Mononuclear cell (primary cell): Measurements from ENCODE around the gene ZWILCH. TPM values are rescaled to one million over a fixed set of nuclear protein-coding genes. Genes with fewer than 3 reads are reported as not detected.
"Not testable (repeated sequence)": the region's sequence is repeated elsewhere in the genome, so short reads cannot be mapped to it uniquely, and the experiment has no call there.

ENCODE experiments used
- H3K27me3 ChIP-seq: 2 replicates; pipeline ENCODE4 v1.6.0; 2011; ENCODE audit warnings: low read length, control low read depth; ENCODE audit not compliant: insufficient read depth
- H3K4me1 ChIP-seq: 2 replicates; pipeline ENCODE4 v1.5.1; 2011; ENCODE audit warnings: mild to moderate bottlenecking, low read length, control low read depth; ENCODE audit not compliant: insufficient read depth
- H3K4me3 ChIP-seq: 2 replicates; pipeline ENCODE4 v1.5.1; 2011; ENCODE audit warnings: mild to moderate bottlenecking, low read length, moderate library complexity
- H3K9me3 ChIP-seq: 2 replicates; pipeline ENCODE4 v1.5.1; 2011; ENCODE audit warnings: low read depth, mild to moderate bottlenecking, control low read depth, low read length
- total RNA-seq: library from RNA; depleted of rRNA; stranded (reverse); fragments of >200 nt; gene quantifications from one replicate; pipeline ENCODE4 v1.2.3, GENCODE V29; 2012

Gene ZWILCH
- total RNA-seq, 1 donor: 10.2 TPM

DNA sequence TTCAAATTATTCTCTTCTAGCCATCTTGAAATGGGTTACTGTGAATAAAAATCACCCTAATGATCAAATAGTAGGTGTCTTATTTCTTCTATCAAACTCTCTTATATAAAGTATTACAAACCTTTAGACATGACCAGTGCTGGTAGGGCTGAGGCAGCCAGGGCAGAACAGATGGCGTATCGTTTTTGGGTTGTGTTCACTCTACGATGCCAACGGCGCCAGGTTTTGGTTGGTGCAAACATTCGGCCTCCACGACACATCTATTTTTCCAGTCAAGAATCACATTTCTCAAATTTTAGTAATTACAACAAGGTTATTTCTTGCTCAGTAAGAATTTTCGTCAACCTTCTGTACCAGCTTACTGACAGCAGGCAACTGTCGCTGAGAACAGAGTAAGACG is 2.6 kb upstream of the ZWILCH start:
- Histone ChIP-seq H3K9me3 (no peaks in the 10 kb centered on the region), H3K4me1 (peaks cover 35% of the 10 kb centered on the region), H3K4me3 (no peak overlapping the region), H3K27me3 (no peaks in the 10 kb centered on the region)

DNA sequence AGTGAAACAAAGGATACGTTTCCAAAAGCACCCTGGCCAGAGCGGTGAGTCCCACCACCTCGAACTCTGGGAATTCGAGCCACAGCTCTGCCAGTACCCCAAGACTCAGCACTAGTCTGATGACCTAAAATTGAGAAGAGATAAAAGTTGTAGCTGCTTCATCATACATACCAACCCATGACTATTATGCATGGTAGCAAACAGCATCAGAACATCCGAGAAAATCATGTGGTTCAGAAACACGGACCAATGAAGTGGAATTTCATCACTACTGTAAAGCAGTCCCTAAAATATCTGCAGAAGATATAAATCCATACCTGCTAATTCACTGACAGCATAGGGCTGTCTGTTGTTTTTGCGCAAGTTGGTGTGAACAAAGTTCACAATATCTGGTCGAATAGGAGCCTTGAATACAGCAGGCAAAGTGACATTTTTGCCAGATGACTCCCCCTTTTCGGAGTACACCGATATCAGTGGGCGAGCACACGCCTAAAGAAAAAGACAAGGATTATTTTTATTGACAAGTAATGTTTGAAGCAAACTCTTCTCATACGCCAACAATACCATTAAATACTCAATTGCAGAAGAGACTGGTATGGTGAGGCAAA is 2.0 kb upstream of the ZWILCH start:
- H3K4me3 ChIP-seq: peak overlapping the region; percentile 89
- not testable (repeated sequence) for H3K9me3 ChIP-seq, H3K27me3 ChIP-seq
- peaks cover 30% of the 10 kb centered on the region for H3K4me1 ChIP-seq

DNA sequence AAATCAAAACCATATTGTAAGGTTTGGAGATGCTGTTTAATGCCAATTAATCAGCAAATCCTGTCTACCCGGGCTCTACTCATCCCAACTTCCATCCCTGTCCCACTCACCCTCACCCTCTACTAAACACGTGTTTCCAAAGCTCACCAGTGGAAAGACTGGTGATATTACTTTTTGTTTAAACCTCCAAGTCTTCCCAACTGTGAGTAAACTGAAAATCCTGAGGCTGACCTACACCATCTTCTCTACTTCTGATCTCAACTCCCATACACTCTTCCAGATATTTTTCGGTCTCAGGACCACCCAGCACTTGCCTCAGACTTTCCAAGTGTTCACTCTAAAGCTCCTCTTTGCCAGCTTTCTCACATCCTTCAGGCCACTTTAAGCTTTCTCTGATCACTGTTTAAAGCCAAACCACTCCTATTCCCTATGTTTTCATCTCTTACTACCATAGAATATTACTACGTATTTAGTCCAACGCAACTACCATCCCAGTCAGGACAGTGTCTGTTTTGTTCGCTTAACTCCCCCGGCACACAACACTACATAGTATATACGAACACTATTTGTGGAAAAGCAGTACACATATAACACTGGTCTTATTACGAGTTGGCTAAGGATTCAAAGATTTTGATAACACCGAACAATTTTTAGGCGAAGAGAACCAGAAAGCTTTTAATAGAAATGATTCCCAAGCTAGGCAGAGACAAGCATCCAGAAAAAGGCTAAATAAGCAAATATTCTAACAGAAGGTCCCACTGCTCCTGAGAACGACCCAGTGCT is 1.2 kb upstream of the ZWILCH start:
- Histone ChIP-seq H3K4me3 (peak overlapping the region; percentile 89), H3K27me3 (no peaks in the 10 kb centered on the region), H3K9me3 (no peaks in the 10 kb centered on the region), H3K4me1 (peaks cover 24% of the 10 kb centered on the region)

DNA sequence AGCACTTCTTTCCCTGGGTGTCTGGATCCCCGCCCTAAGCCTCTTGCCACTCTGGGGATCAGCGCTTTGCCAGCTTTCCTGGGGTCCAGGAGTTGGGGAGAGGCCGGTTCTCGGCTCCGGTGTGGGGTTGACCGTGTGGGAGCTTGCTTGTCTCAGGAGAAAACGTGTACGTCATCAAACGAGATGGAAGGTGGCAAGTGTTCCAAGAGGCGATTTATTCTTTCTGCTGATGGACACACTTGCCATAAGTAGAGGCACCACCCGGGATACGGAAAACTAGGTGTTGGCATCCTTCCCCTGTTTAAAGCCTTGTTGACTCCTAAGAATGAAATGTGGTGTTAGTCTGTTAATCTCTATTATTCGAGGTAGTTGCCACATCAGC is 295 bp downstream of the ZWILCH start:
- no peaks in the 10 kb centered on the region for H3K27me3 ChIP-seq
- H3K9me3 ChIP-seq: no peaks in the 10 kb centered on the region
- peak overlapping the region; percentile 89 for H3K4me3 ChIP-seq
- peaks cover 24% of the 10 kb centered on the region for H3K4me1 ChIP-seq

DNA sequence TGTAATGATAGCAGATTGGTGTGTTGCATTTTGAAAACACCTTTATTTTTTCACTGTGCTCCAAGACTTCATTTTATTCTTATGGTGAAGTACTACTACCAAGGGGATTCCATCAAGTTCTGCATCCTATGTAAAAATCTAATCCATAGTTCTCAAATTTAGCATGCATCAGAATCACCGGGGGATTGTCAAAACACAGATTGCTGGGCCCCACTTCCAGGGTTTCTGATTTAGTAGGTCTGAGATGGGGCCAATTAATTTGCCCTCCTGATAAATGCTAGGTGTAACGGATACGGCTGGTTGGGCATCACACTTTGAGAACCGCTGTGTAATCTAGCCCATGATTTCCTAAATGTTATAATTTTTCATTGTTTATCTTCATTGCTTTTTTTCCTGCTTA is 692 bp downstream of the ZWILCH start:
- H3K4me3 ChIP-seq: peak overlapping the region; percentile 89
- peaks cover 24% of the 10 kb centered on the region for H3K4me1 ChIP-seq
- H3K27me3 ChIP-seq: no peaks in the 10 kb centered on the region
- no peaks in the 10 kb centered on the region for H3K9me3 ChIP-seq

DNA sequence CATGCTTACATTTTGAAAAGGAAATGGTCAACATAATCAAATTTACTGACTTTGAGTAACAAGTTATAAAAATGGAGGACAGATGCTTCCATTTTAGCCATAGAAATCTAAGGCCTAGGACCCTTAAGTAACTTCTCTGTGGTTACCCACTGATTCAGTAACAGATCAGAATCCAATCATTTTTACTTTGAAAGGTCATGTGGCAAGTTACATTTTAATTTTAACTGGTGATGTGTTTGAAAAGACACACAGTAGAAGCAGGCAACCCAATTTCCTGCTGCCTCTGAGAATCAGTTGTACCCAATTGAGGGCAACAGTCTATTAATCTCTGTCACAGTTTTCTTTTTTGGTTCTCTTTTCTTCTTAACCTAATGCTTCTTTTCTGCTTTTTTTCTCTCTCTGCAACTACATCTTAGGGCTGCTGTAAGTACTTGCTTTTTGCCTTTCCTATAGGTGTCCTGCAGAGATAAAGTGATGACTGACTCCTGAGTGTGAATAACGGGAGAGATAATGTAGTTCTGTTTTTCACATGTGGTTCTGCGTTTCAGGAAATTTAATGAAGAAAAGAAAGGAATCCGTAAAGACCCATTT is 3.3 kb downstream of the ZWILCH start:
- H3K4me1 ChIP-seq: peaks cover 14% of the 10 kb centered on the region
- no peaks in the 10 kb centered on the region for H3K9me3 ChIP-seq
- H3K4me3 ChIP-seq: no peak overlapping the region
- H3K27me3 ChIP-seq: no peaks in the 10 kb centered on the region

DNA sequence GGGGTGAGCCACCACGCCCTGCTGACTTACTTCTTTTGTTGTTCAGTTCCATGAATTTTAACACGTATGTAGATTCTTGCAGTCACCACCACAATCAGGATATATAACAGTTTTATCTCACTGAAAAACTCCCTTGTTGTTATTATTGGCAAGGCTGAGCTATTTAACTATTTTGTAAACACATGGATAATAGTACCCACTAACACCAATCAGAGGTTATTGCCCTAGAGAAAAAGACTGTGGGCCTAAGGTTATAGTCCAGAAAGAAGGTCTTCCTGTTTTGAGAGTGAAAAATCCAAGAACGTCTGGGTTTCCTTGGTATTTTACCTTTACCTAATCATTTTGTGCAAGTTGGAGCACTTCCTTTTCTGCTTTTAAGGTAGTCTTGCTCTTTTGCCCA is 9.5 kb downstream of the ZWILCH start:
- Histone ChIP-seq H3K4me3 (no peak overlapping the region), H3K4me1 (no peaks in the 10 kb centered on the region), H3K9me3 (no peaks in the 10 kb centered on the region), H3K27me3 (no peaks in the 10 kb centered on the region)

DNA sequence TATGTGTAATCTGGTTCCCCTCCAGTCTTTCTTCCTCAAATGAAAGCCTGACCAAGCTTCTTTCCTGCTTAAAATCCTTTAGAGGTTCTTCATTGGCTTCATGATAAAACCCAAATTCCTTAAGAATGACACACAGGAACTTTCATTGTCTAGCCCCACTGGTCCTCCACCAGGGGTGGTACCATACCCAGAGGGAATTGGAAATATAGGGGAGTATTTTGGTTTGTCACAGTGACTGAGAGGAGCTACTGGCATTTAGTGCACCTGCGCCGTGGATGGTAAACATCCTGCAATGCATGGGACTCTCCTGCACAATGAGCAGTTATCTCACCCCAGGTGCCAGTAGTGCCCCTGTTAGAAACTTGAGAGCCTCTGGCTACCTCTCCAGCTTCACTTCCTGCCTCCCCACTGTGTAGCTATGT is 10.8 kb downstream of the ZWILCH start:
- no peaks in the 10 kb centered on the region for H3K9me3 ChIP-seq
- no peaks in the 10 kb centered on the region for H3K27me3 ChIP-seq
- no peaks in the 10 kb centered on the region for H3K4me1 ChIP-seq
- no peak overlapping the region for H3K4me3 ChIP-seq

DNA sequence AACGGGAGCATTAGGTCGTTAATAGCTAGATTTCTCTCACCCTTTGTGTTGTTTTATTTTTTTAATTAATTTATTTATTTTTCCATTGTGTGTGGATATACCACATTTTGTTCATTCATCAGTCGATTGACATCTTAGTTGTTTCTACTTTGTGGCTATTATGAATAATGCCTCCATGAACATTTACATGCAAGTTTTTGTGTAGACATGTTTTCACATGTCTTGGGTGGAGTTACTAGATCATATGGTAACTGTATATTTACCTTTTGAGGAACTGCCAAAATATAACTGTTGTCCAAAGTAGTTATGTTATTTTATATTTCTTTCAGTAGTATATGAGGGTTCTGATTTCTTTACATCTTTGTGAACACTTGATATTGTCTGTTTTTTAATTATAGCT is 18.8 kb downstream of the ZWILCH start:
- Histone ChIP-seq H3K4me1 (no peaks in the 10 kb centered on the region), H3K4me3 (no peak overlapping the region), H3K9me3 (no peaks in the 10 kb centered on the region), H3K27me3 (no peaks in the 10 kb centered on the region)

DNA sequence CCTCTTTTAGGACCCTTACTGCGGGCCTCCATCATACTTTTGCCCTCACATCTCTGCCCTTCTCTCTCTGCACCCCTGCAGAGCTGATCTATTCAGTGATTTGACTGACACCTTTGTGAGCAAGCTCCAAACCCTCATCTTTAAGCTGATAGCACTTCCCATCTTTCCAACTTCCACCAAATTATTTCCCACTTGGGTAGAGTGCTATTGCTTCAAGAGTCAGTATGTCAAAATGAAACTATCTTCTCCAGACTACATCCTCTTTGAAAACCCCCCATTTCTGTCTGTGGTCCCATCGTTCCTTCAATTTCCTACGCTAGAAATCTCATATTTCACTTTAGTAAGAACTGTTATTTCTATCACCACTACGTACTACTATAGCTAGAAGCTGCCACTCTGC is 19.7 kb downstream of the ZWILCH start:
- Histone ChIP-seq H3K4me1 (no peaks in the 10 kb centered on the region), H3K4me3 (no peak overlapping the region), H3K9me3 (no peaks in the 10 kb centered on the region), H3K27me3 (no peaks in the 10 kb centered on the region)

DNA sequence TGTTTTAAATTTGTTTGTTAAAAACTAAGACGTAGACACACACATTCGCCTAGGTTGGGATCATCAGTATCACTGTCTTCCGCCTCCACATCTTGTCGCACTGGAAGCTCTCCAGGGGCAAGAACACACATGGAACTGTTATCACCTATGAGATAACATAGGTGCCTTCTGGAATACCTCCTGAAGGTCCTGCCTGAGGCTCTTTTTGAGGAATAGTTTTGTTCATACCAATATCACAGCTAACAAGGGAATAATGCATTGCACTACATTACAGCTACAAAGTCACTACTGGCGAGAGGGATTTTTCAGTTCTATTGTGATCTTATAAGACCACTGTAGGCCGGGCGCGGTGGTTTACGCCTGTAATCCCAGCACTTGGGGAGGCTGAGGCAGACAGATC is 29.9 kb downstream of the ZWILCH start:
- Histone ChIP-seq H3K27me3 (no peaks in the 10 kb centered on the region), H3K4me1 (no peaks in the 10 kb centered on the region), H3K9me3 (no peaks in the 10 kb centered on the region), H3K4me3 (no peak overlapping the region)

DNA sequence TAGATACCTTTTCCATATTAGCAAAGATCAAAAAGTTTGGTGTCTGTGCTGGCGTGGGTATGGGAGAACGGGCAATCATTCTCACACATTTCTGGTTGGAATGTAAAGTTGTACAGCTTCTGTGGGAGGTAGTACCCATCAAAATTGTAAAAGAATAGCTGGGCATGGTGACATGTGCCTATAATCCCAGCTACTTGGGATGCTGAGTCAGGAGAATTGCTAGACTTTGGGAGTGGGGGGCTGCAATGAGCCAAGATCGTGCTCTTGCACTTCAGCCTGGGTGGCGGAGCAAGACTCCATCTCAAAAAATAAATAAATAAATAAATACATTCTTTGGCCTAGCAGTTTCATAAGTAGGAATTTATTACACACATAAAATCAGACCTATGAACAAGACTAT is 37.8 kb downstream of the ZWILCH start:
- no peaks in the 10 kb centered on the region for H3K4me1 ChIP-seq
- no peaks in the 10 kb centered on the region for H3K9me3 ChIP-seq

DNA sequence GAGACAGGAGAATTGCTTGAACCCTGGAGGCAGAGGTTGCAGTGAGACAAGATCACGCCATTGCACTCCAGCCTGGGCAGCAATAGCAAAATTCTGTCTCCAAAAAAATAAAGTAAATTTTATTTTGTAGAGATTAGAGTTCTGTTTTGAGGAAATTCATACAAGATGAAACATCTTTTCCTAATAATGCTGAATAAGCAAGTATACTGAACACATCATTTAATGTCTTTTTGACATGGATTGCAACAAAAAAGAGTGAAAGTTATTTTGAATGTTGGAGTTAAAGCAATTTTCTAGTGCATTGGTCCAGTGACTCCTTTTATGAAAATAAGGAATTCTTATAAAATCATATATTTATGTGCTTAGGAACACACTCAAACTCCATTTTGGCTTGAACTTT is 40.1 kb downstream of the ZWILCH start:
- Histone ChIP-seq H3K9me3 (no peaks in the 10 kb centered on the region), H3K4me3 (no peak overlapping the region), H3K4me1 (no peaks in the 10 kb centered on the region), H3K27me3 (no peaks in the 10 kb centered on the region)

More for the DNA sequence above, 37.8 kb downstream of the ZWILCH start:
- Histone ChIP-seq H3K27me3 (no peaks in the 10 kb centered on the region), H3K4me3 (no peak overlapping the region)

DNA sequence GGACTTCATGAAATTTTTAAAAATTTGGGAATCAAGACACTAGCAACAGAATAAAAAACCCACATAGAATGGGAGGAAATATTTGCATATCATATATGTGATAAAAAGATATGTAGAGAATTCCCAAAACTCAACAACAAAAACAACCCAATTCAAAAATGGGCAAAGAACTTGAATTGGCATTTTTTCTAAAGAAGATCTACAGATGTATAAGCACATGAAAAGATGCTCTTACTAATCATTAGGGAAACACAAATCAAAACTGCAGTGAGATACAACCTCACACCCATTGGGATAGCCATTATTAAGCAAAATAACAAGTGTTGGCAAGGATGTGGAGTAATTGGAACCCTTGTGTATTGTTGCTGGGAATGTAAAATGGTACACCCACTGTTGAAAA is 50.6 kb downstream of the ZWILCH start:
- H3K4me1 ChIP-seq: no peaks in the 10 kb centered on the region
- no peaks in the 10 kb centered on the region for H3K9me3 ChIP-seq
- H3K27me3 ChIP-seq: no peaks in the 10 kb centered on the region
- no peak overlapping the region for H3K4me3 ChIP-seq

DNA sequence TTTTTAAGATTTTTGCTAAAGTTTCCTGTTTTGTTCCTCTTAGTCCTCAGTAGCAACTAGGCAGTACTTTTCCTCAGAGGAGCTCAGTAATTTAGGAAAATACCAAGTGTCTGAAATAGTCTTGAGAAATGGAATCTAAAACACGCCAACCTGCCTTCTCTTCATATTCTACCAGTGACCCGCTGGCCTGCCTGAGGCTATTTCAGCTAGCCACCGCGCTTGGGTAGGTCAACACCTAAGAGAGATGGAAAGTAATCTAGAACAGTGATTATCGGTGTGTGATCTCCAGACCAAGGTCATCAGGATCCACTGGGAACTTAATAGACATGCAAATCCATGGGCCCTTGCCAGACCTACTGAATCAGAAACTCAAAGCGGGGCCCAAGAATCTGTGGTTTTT is 53.1 kb downstream of the ZWILCH start:
- Histone ChIP-seq H3K27me3 (no peaks in the 10 kb centered on the region), H3K9me3 (no peaks in the 10 kb centered on the region), H3K4me1 (no peaks in the 10 kb centered on the region), H3K4me3 (no peak overlapping the region)
